ENCODE data around the gene TACSTD2.
"Not testable (repeated sequence)": the region's sequence is repeated elsewhere in the genome, so short reads cannot be mapped to it uniquely, and the experiment has no call there.

TACSTD2 gene

GRCh38 chr1:58586271-58586670 lies 9.2 kb upstream of the TACSTD2 start:
- no peak for DNase-seq

GRCh38 chr1:58585581-58586151 lies 8.6 kb upstream of the TACSTD2 start:
- no peak for DNase-seq

- no peak for DNase-seq
Measured at GRCh38 chr1:58585166-58585565, 8.1 kb upstream of the TACSTD2 start.

- no peak for DNase-seq
Measured at GRCh38 chr1:58584082-58584895, 7.2 kb upstream of the TACSTD2 start.

GRCh38 chr1:58583496-58583895 lies 6.4 kb upstream of the TACSTD2 start:
- no peak for DNase-seq

- DNase-seq, result not testable (repeated sequence)
Measured at GRCh38 chr1:58582143-58582542, 5.1 kb upstream of the TACSTD2 start.

GRCh38 chr1:58581641-58582040 lies 4.6 kb upstream of the TACSTD2 start:
- no peak for DNase-seq

GRCh38 chr1:58580186-58580585 lies 3.1 kb upstream of the TACSTD2 start:
- DNase-seq, result no peak

- no peak for DNase-seq
Measured at GRCh38 chr1:58577654-58578030, 590 bp upstream of the TACSTD2 start.

GRCh38 chr1:58576325-58576726 lies 726 bp downstream of the TACSTD2 start:
- DNase-seq, result no peak

GRCh38 chr1:58575551-58576324 lies 1.3 kb downstream of the TACSTD2 start:
- DNase-seq, result no peak

GRCh38 chr1:58574816-58575215 lies 2.2 kb downstream of the TACSTD2 start:
- DNase-seq, result no peak

GRCh38 chr1:58573705-58574591 lies 3.1 kb downstream of the TACSTD2 start:
- no peak for DNase-seq

GRCh38 chr1:58573138-58573537 lies 3.9 kb downstream of the TACSTD2 start:
- DNase-seq, result no peak

- DNase-seq, result no peak
Measured at GRCh38 chr1:58572690-58573089, 4.4 kb downstream of the TACSTD2 start.

GRCh38 chr1:58571616-58572015 lies 5.4 kb downstream of the TACSTD2 start:
- no peak for DNase-seq

- DNase-seq, result no peak
Measured at GRCh38 chr1:58570817-58571216, 6.2 kb downstream of the TACSTD2 start.

GRCh38 chr1:58570094-58570493 lies 7.0 kb downstream of the TACSTD2 start:
- no peak for DNase-seq

GRCh38 chr1:58568911-58569310 lies 8.1 kb downstream of the TACSTD2 start:
- DNase-seq, result no peak

GRCh38 chr1:58568271-58568860 lies 8.7 kb downstream of the TACSTD2 start:
- DNase-seq, result no peak

GRCh38 chr1:58566339-58566738 lies 10.7 kb downstream of the TACSTD2 start:
- DNase-seq, result no peak

- DNase-seq, result not testable (repeated sequence)
Measured at GRCh38 chr1:58563715-58564114, 13.3 kb downstream of the TACSTD2 start.

Measured in stimulated activated naive CD4-positive, alpha-beta T cell (primary cell).